ENCODE measurements around the gene WDR91.

Gene WDR91

GRCh38 chr7:135147899-135148721, 63.2 kb downstream of the WDR91 start, which contains the start of gene TMEM140:
TMEM140 (plus strand) TSS chr7:135148072; CDS start chr7:135164442, 16,370 bp downstream.
- peak within 1 kb of the TSS; percentile 63 for H3K4me3 ChIP-seq (ENCODE audit: low read depth, low read length)
- DNase-seq (ENCODE audit: low read depth), result peak; percentile 91
- no peak for TF ChIP-seq CTCF (IDR thresholded peaks at IDR 0.05; ENCODE audit: control insufficient read depth, extremely low read depth, insufficient read depth)

- TF ChIP-seq CTCF (IDR thresholded peaks at IDR 0.05; ENCODE audit: control insufficient read depth, extremely low read depth, insufficient read depth), result no peak
- peak overlapping the region; percentile 63 for H3K4me3 ChIP-seq (ENCODE audit: low read depth, low read length)
- DNase-seq (ENCODE audit: low read depth), result no peak
Observed at GRCh38 chr7:135147341-135147898, 63.9 kb downstream of the WDR91 start.

- H3K4me3 ChIP-seq (ENCODE audit: low read depth, low read length), result no peak overlapping the region
- no peak for DNase-seq (ENCODE audit: low read depth)
- no peak for TF ChIP-seq CTCF (IDR thresholded peaks at IDR 0.05; ENCODE audit: control insufficient read depth, extremely low read depth, insufficient read depth)
Observed at GRCh38 chr7:135143885-135144668, 67.2 kb downstream of the WDR91 start.
